Heart left ventricle (tissue), 16 donors: Measurements from ENCODE around the gene ATP1A2. TPM values are rescaled to one million over a fixed set of nuclear protein-coding genes. Genes with fewer than 3 reads are reported as not detected.

Source experiments
- ATAC-seq, 4 donors: fragments of 200-7000 bp; cut with Tn5 transposase; one replicate each; pipeline ENCODE4 v1.9.1; 2020 to 2022; ENCODE audit warnings: moderate library complexity in 4 of 4, mild to moderate bottlenecking in 3 of 4, moderate number of reproducible peaks in 1 of 4
- DNase-seq, 5 donors: peaks; one replicate each; pipeline ENCODE4 v3.0.0-alpha.2; 2020
- H3K27ac ChIP-seq, 12 donors: fragments of 200-600 bp; sonication (generic) in 4 of 12; one replicate each; pipeline versions ENCODE4 v1.5.0 to v1.8.0; 2016 to 2022; ENCODE audit warnings: mild to moderate bottlenecking in 2 of 12
- H3K27me3 ChIP-seq, 9 donors: fragments of 200-600 bp; sonication (generic) in 2 of 9; one replicate each; pipeline versions ENCODE4 v1.5.1 to v1.8.0; 2016 to 2022; ENCODE audit warnings: mild to moderate bottlenecking in 3 of 9
- H3K36me3 ChIP-seq, 9 donors: fragments of 200-600 bp; sonication (generic) in 2 of 9; one replicate each; pipeline versions ENCODE4 v1.5.0 to v1.8.0; 2018 to 2022; ENCODE audit warnings: mild to moderate bottlenecking in 2 of 9
- H3K4me1 ChIP-seq, 12 donors: fragments of 200-600 bp; sonication (generic) in 4 of 12; one replicate each; pipeline versions ENCODE4 v1.5.0 to v1.8.0; 2016 to 2022; ENCODE audit warnings: mild to moderate bottlenecking in 3 of 12
- H3K4me3 ChIP-seq, 12 donors: fragments of 200-600 bp; sonication (generic) in 4 of 12; one replicate each; pipeline versions ENCODE4 v1.5.0 to v1.8.0; 2017 to 2022; ENCODE audit warnings: mild to moderate bottlenecking in 9 of 12, moderate library complexity in 4 of 12
- H3K9me3 ChIP-seq, 12 donors: fragments of 200-600 bp; sonication (generic) in 4 of 12; one replicate each; pipeline versions ENCODE4 v1.5.0 to v1.8.0; 2016 to 2022; ENCODE audit warnings: mild to moderate bottlenecking in 1 of 12
- CTCF ChIP-seq, 12 donors: fragments of 200-600 bp; sonication (generic) in 4 of 12; IDR thresholded peaks; one replicate each; pipeline versions ENCODE4 v1.5.0 to v1.8.0; 2018 to 2022; ENCODE audit warnings: antibody characterized with exemption in 12 of 12, mild to moderate bottlenecking in 5 of 12
- POLR2A ChIP-seq, 2 donors: fragments of 450-650 bp; IDR thresholded peaks; one replicate each; pipeline ENCODE4 v1.6.1; 2017; ENCODE audit warnings: antibody characterized with exemption in 2 of 2, mild to moderate bottlenecking in 2 of 2, moderate library complexity in 2 of 2
- WGBS, 4 donors: extraction: QIAGEN DNeasy Blood & Tissue Kit in 2 of 4; methylation state at CpG; one replicate each; pipeline versions ENCODE4 v1.1.5 to v1.1.7; 2013 to 2018; 5-methylcytosine and 5-hydroxymethylcytosine counted together
- intact Hi-C, 10 donors: fragments of 100-400 bp; cut with DNase I; formaldehyde crosslinking; loops; one replicate each; pipeline versions ENCODE4 v1.11.1 to v1.14.2; 2022
- polyA plus RNA-seq, 2 donors: library from polyadenylated mRNA; stranded (reverse); fragments of 200-250 nt; gene quantifications; one replicate each; pipeline ENCODE4 v1.2.3, GENCODE V29; 2013
- total RNA-seq, 9 donors: library from RNA; depleted of rRNA in 2 of 9; stranded (reverse); fragments of >200 nt in 2 of 9; fragmentation: NEBNext Ultra II Directional in 3 of 9; extraction: Animal tissue kit (Norgen Biotek cat#: 25700) in 3 of 9; gene quantifications; one replicate each; pipeline versions ENCODE4 v1.1.0 to v1.2.4, GENCODE V29; 2016 to 2023
- donor health status: ischemic (EF 13 %, LVEDD 7.1; RV severe dilation, severe dysfunction).
- donor health status: healthy with polysubstance abuse.
- donor health status: DM: no; HTN: yes; CAD: no.
- donor health status: DM: no; HTN: no; CAD: no.
- donor health status: ischemic (EF 25% LVEDD 6.9; RV normal size, moderate dysfunction).
- donor health status: ischemic (EF 25% LVEDD 5.7; RV mildly dilated, moderate dysfunction).
- donor health status: healthy.
- donor health status: DM: yes; HTN: yes; CAD: no.
- donor health status: ischemic (EF 35%, LVEDD 5.7; RV mildly dilated, moderate dysfunction).
- donor health status: nonischemic (EF 11% LVEDD 7.7; RV severe dilation, severe dysfunction).
- donor health status: DM: yes; HTN: yes; CAD: no.
- donor health status: PGD.
- donor health status: ischemic (EF 29% LVEDD 5.4; RV normal size, mild dysfunction).
- donor health status: nonischemic (EF 23%, LVEDD 6.1; RV moderate dilation, normal function).

ATP1A2 gene
- total and polyA plus RNA-seq, 11 donors: 29.5 to 393 (median 255) TPM

GRCh38 chr1:160157174-160157573 is 41.6 kb downstream of the ATP1A2 start:
- H3K36me3 ChIP-seq: no peaks in the 10 kb centered on the region
- intact Hi-C loops: no loop called here
- no peak for DNase-seq
- H3K4me1 ChIP-seq: peaks cover 0 to 7% (median 0%) of the 10 kb centered on the region in 12 donors
- H3K27me3 ChIP-seq: no peaks in the 10 kb centered on the region
- ATAC-seq: no peak
- TF ChIP-seq POLR2A (IDR thresholded peaks at IDR 0.05) (no peak), CTCF (IDR thresholded peaks at IDR 0.05) (no peak)
- H3K4me3 ChIP-seq: no peak overlapping the region
- no peaks in the 10 kb centered on the region for H3K9me3 ChIP-seq
- WGBS, 4 donors: 79 to 94% (median 80%) methylated on average over 4 of the region's 4 CpGs
- H3K27ac ChIP-seq: no peak overlapping the region

DNA sequence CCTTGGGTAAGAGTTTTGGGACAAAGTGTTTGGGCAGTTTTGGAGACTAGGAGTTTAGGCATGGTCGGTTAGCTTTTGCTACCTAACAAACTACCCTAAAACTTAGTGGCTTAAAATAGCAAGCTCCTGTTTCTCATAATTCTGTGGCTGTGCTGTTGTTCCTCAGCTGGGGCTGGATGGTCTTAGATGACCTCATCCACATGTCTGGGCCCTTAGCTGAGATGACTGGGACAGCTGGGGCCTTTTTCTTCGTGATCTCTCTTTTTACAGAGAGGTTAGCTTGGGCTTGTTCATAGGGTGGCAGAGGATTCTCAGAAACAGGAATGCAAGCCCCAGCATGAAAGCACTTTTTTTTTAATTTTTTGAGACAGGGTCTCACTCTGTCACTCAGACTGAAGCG is 42.5 kb downstream of the ATP1A2 start:
- Histone ChIP-seq H3K9me3 (no peaks in the 10 kb centered on the region), H3K27me3 (no peaks in the 10 kb centered on the region), H3K4me3 (no peak overlapping the region), H3K4me1 (peaks cover 0 to 7% (median 0%) of the 10 kb centered on the region in 12 donors), H3K27ac (no peak overlapping the region), H3K36me3 (no peaks in the 10 kb centered on the region)
- no peak for ATAC-seq
- TF ChIP-seq POLR2A (IDR thresholded peaks at IDR 0.05): no peak
- TF ChIP-seq CTCF (IDR thresholded peaks at IDR 0.05): no peak
- DNase-seq: no peak
- 69 to 91% (median 76%) methylated on average over 3 of the region's 3 CpGs for WGBS, 4 donors
- intact Hi-C loops: no loop called here

DNA sequence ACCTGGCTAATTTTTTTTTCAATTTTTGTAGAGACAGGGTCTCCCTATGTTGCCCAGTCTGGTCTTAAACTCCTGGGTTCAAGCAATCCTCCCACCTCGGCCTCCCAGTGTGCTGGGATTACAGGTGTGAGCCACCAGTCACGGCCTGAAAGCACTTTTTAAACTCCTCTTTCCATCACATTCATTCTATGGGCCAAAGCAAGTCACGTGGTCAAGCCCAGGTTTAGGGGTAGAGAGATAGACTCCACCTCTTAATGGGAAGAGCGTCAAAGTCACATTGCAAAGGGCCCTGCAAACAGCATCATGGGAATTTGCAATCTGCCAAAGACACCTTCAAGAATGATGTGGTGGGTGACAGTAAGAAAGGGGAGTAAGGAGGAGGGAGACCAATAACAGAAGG is 43.0 kb downstream of the ATP1A2 start:
- ATAC-seq: no peak
- no peak for DNase-seq
- TF ChIP-seq POLR2A (IDR thresholded peaks at IDR 0.05) (no peak), CTCF (IDR thresholded peaks at IDR 0.05) (no peak)
- H3K27me3 ChIP-seq: no peaks in the 10 kb centered on the region
- no peaks in the 10 kb centered on the region for H3K36me3 ChIP-seq
- no peak overlapping the region for H3K27ac ChIP-seq
- H3K9me3 ChIP-seq: no peaks in the 10 kb centered on the region
- H3K4me1 ChIP-seq: peaks cover 0 to 7% (median 0%) of the 10 kb centered on the region in 12 donors
- no peak overlapping the region for H3K4me3 ChIP-seq
- intact Hi-C loops: no loop called here
- 86 to 90% (median 88%) methylated on average over 4 of the region's 4 CpGs for WGBS, 4 donors

GRCh38 chr1:160159846-160160245 is 44.3 kb downstream of the ATP1A2 start:
- Histone ChIP-seq H3K4me1 (peaks cover 0 to 7% (median 0%) of the 10 kb centered on the region in 12 donors), H3K36me3 (no peaks in the 10 kb centered on the region), H3K9me3 (no peaks in the 10 kb centered on the region), H3K27ac (peak overlapping the region in 2 of 12 donors; percentile 9 to 35), H3K4me3 (no peak overlapping the region), H3K27me3 (no peaks in the 10 kb centered on the region)
- ATAC-seq (peak in 2 of 4 donors; percentile 15 to 50), DNase-seq (no peak)
- no peak for TF ChIP-seq CTCF (IDR thresholded peaks at IDR 0.05)
- no peak for TF ChIP-seq POLR2A (IDR thresholded peaks at IDR 0.05)
- intact Hi-C loops: no loop called here
